Thoracic aorta (tissue), 2 donors: ENCODE data around the gene TUSC7. TPM values are rescaled to one million over a fixed set of nuclear protein-coding genes. Genes with fewer than 3 reads are reported as not detected.

Source experiments
- ATAC-seq: fragments of 150-250 bp; one replicate; pipeline ENCODE4 v1.8.0; 2017; ENCODE audit warnings: low read depth; ENCODE audit not compliant: insufficient number of reproducible peaks, low FRiP score
- DNase-seq: peaks from one replicate; pipeline ENCODE4 v3.0.0-alpha.2; 2020; ENCODE audit warnings: low spot score
- H3K27ac ChIP-seq, 2 donors: fragments of 200-600 bp; sonication (generic); 1 replicate in 1 of 2; 2 replicates in 1 of 2; pipeline ENCODE4 v1.5.1; 2016; ENCODE audit warnings: mild to moderate bottlenecking in 2 of 2, moderate library complexity in 2 of 2
- H3K27me3 ChIP-seq: fragments of 200-600 bp; sonication (generic); replicated peaks from 2 replicates; pipeline ENCODE4 v1.6.0; 2016; ENCODE audit warnings: mild to moderate bottlenecking; ENCODE audit not compliant: insufficient read depth
- H3K36me3 ChIP-seq: fragments of 200-600 bp; sonication (generic); one replicate; pipeline ENCODE4 v1.5.1; 2016
- H3K4me1 ChIP-seq, 2 donors: fragments of 200-600 bp; sonication (generic); 1 replicate in 1 of 2; 2 replicates in 1 of 2; pipeline versions ENCODE4 v1.5.1 to v1.6.0; 2016; ENCODE audit warnings: low read depth in 2 of 2, mild to moderate bottlenecking in 1 of 2; ENCODE audit not compliant: control insufficient read depth in 1 of 2
- H3K4me3 ChIP-seq: fragments of 200-600 bp; sonication (generic); 2 replicates; pipeline ENCODE4 v1.5.1; 2016; ENCODE audit warnings: mild to moderate bottlenecking
- H3K9me3 ChIP-seq: fragments of 200-600 bp; sonication (generic); 2 replicates; pipeline ENCODE4 v1.5.1; 2016
- total RNA-seq, 2 donors: library from RNA; depleted of rRNA; stranded (reverse); fragments of >200 nt; gene quantifications; one replicate each; pipeline versions ENCODE4 v1.1.0 to v1.2.3, GENCODE V29; 2016
- TF ChIP-seq, protein P1 (sequence below): fragments of 200-600 bp; sonication (generic); IDR thresholded peaks from one replicate; pipeline ENCODE4 v1.5.1; 2019; ENCODE audit warnings: antibody characterized with exemption

TUSC7 gene
- total RNA-seq, 2 donors from 2014 or later = not detected

DNA sequence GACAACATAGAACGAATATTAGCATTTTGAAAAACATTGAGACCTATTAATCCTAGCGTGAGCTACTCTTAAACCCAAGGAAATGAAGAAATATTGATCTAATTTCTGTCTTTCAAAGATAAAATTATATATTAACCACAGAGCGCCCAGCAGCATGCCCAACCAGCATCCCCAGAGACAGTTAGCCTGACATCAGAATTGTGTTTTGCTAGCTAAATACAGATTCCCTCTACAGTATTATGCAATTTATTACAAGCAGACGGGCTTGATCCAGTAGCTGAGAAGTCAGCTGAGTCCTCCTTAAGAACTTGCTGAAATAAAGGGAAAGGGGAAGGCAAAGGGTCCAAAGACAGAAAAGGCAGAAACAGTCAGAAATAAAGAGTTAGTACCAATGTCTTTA, 7.2 kb upstream of the TUSC7 start:
- H3K4me1 ChIP-seq = no peaks in the 10 kb centered on the region
- ATAC-seq = no peak
- TF ChIP-seq, protein P1, sequence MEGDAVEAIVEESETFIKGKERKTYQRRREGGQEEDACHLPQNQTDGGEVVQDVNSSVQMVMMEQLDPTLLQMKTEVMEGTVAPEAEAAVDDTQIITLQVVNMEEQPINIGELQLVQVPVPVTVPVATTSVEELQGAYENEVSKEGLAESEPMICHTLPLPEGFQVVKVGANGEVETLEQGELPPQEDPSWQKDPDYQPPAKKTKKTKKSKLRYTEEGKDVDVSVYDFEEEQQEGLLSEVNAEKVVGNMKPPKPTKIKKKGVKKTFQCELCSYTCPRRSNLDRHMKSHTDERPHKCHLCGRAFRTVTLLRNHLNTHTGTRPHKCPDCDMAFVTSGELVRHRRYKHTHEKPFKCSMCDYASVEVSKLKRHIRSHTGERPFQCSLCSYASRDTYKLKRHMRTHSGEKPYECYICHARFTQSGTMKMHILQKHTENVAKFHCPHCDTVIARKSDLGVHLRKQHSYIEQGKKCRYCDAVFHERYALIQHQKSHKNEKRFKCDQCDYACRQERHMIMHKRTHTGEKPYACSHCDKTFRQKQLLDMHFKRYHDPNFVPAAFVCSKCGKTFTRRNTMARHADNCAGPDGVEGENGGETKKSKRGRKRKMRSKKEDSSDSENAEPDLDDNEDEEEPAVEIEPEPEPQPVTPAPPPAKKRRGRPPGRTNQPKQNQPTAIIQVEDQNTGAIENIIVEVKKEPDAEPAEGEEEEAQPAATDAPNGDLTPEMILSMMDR = no peak
- no peak overlapping the region for H3K4me3 ChIP-seq
- no peaks in the 10 kb centered on the region for H3K27me3 ChIP-seq
- H3K9me3 ChIP-seq = no peaks in the 10 kb centered on the region
- H3K27ac ChIP-seq = no peak overlapping the region
- H3K36me3 ChIP-seq = no peaks in the 10 kb centered on the region
- no peak for DNase-seq

DNA sequence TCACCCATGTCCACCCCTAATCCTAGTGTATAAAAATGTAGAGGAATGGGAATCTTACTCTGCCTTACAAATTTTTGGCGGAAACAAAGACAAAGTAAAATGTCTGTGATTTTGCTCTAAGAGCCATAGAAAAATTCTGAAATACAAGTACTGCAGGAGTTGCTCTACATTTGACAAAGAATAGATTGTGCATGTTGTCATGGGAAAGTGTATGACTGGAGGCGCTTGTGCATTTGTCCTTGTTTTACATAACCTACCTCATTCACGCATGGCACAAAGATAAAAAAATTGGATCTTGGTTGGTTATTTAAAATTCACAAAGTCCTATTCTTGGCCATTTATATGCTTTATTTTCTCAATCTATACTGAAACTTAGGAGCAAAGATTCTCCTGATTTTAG, 2.0 kb upstream of the TUSC7 start:
- no peaks in the 10 kb centered on the region for H3K4me1 ChIP-seq
- no peak overlapping the region for H3K27ac ChIP-seq
- no peak overlapping the region for H3K4me3 ChIP-seq
- DNase-seq (no peak), ATAC-seq (no peak)
- H3K36me3 ChIP-seq = no peaks in the 10 kb centered on the region
- H3K9me3 ChIP-seq = no peaks in the 10 kb centered on the region
- H3K27me3 ChIP-seq = no peaks in the 10 kb centered on the region
- TF ChIP-seq, protein P1 = no peak

DNA sequence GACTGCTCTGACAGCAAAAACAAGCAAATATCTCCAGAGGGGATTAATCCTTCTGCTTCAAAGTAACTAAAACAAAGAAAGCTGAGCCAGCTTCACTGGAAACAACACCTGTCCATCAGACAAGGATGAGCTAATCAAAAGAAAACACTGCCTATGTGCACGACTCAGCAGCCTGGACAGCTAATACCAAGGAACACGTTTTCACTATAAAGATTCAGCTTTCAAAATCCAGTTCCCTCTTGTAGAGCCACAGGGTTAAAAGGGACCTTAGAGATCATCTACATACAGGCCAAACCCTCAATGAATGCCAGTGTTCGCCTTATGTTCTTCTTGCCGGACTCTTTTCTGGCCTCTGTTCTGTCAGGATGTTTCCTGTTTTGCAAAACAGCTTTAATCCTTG, 6.9 kb downstream of the TUSC7 start:
- Histone ChIP-seq H3K4me1 (no peaks in the 10 kb centered on the region), H3K9me3 (no peaks in the 10 kb centered on the region), H3K27ac (no peak overlapping the region), H3K27me3 (no peaks in the 10 kb centered on the region), H3K36me3 (no peaks in the 10 kb centered on the region), H3K4me3 (no peak overlapping the region)
- ATAC-seq (no peak), DNase-seq (no peak)
- TF ChIP-seq, protein P1 = no peak

DNA sequence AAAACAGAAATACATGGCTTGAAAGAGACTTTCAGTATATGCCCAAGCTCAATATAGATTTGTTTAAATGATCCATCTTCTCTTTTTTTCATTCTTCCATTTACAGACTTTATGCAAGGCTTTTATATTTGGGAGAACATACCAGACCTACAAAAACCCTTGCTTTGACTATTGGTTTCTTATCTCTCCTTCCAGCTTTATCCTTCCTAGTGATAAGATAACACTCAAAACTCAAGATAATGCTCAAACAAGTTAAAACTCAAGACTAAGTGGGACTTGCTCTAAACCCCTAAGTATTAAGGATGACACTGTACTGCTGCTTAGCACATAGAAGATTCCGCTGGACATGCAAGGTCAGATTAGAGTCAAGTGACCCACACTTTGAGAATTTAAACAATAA, 8.0 kb downstream of the TUSC7 start:
- no peaks in the 10 kb centered on the region for H3K36me3 ChIP-seq
- ATAC-seq = no peak
- no peak overlapping the region for H3K27ac ChIP-seq
- no peak overlapping the region for H3K4me3 ChIP-seq
- H3K4me1 ChIP-seq = no peaks in the 10 kb centered on the region
- H3K9me3 ChIP-seq = no peaks in the 10 kb centered on the region
- H3K27me3 ChIP-seq = no peaks in the 10 kb centered on the region
- TF ChIP-seq, protein P1 = no peak
- no peak for DNase-seq

DNA sequence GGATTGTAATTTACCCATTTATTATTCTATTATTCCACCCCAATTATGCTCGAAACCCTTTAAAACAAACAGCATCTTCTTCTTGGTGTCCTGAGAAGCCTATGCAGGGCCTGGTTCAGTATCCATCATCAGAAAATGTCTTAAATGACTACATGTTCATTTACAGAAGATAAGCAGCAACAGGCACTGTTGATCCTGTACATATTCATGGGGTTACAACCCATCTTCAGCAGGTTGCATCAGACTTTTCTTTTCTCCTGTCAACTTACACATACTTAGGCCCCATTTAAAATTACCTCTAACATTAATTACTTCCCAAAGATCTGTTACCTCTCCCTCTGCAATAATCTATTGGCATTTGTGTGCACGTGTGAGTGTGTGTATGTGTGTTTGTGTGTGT, 18.9 kb downstream of the TUSC7 start:
- no peaks in the 10 kb centered on the region for H3K36me3 ChIP-seq
- DNase-seq (no peak), ATAC-seq (no peak)
- no peaks in the 10 kb centered on the region for H3K27me3 ChIP-seq
- H3K27ac ChIP-seq = no peak overlapping the region
- no peaks in the 10 kb centered on the region for H3K4me1 ChIP-seq
- H3K9me3 ChIP-seq = no peaks in the 10 kb centered on the region
- TF ChIP-seq, protein P1 = no peak
- no peak overlapping the region for H3K4me3 ChIP-seq
